Activated CD8-positive, alpha-beta memory T cell treated with anti-CD3 and anti-CD28 coated beads for 24 hours (primary cell): ENCODE measurements around the gene SLC24A4.

Experiments used
- DNase-seq: peaks from one replicate; pipeline ENCODE4 v3.0.0-alpha.2; 2020

Gene SLC24A4

DNA sequence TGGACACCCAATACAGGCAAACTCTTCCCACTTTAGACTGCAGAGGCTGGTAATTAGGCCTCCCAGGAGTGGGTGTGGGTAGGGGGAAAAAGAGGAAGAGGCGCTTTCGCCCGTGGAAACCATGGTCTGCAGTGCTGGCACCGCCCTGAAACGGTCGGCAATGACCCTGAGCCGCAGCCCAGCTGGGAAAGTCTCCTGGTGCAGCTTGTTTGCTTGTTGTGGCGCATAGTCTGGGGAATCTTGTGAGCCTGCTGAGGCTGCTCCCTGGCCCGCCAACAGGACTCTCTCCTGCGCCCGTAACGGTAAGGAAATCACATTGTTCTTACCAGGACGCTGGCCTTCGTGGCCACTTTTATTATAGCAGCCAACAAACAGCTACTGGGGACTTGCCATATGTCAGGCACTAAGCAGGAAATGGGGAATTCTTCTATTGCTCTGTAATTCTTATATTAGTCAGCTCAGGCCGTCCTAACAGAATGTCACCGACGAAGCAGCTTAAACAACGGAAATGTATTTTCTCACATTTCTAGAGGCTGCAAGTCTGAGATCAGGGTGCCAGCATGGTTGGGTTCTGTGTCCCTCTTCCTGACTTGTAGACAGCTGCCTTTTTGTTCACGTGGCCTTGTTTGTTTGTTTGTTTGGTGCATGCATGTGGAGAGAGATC is 138.1 kb downstream of the SLC24A4 start:
- DNase-seq: peak; percentile 57

DNA sequence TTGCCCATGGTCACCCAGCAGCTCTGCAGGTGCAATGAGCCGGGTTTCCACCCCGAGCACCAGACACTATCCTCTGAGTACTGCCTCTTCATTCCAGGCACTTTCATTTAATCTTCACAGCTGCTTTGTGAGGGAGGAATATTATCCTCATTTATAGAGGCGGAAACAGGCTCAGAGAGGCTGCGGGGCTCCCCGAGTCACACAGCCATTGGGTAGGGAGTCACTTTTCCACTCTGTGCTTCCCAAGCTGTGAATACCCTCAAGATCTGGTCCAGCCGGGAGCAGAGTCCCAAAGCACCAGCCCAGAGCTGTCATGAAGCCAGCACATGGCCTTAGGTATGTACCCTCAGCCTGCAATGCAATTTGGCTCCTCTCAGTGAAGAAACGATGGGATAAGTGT is 138.9 kb downstream of the SLC24A4 start:
- peak; percentile 52 for DNase-seq

DNA sequence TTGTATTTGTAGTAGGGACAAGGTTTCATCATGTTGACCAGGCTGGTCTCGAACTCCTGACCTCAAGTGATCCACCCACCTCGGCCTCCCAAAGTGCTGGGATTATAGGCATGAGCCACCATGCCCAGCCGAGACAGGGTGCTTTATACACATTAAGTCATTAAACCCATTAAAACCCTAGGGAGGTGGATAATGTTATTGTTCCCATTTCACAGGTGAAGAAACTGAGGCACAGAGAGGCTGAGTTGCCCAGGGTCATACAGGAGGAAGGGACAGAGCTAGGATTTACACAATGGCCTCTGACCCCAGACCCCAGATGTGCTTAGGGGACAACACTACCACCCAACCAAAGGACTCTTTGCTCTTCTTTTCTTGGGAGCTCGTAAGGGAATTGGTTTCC is 139.6 kb downstream of the SLC24A4 start:
- peak; percentile 52 for DNase-seq

DNA sequence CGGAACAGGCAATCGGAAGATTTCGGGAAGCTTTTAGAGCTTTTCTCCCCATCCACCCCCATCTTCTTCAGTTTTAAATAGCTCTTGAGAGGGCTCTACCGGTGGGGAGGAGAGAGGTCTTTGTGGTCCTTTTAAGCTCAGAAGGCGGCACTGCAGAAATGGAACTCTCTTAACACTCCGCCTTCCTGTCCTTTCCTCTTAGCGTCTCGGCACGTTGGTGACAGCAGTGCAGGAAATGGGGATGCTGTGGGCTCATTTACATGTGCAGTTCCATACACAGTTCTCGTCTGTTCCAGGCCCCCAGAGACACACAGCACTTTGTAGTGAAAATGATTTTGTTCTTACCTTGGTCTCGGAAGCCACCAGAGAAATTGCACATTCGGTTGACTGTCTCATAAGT is 140.2 kb downstream of the SLC24A4 start:
- DNase-seq: peak; percentile 61

DNA sequence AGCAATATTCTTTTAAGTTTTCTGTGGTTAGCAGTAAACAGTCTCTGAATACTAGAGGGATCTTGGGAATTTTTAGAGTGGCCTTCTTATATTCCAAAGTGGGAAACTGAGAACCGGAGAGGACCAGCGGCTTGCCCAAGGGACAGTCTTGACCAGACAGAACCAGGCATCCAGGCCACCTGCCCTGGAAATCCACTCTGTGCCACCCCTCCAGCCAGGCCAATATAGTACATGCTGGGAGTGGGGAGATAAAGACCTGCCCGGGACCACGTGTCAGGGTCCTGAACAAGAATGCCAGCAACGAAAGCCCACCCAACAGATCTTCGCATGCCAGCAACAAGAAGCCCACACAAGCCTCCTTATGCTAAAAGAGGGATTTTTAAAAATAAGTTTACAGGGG is 141.2 kb downstream of the SLC24A4 start:
- DNase-seq: peak; percentile 43

DNA sequence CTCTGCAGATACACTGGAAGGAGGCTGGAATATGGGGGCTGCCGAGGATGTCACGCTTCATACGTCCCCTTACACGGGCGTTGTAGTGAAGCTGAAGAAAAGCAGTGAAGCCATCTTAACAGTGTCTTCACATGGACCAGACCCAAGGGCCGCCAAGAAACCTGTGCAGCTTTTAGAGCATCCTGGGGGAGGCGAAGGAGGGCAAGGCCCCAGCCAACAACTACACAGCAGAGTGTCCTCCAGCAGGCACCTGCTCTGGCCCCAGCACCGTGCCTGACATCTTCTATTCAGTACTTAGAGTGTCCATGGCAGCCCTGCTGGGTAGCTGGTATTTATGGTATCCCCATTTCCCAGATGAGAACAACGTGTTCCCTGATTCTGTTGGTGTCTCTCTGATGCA is 141.8 kb downstream of the SLC24A4 start:
- DNase-seq: peak; percentile 43

DNA sequence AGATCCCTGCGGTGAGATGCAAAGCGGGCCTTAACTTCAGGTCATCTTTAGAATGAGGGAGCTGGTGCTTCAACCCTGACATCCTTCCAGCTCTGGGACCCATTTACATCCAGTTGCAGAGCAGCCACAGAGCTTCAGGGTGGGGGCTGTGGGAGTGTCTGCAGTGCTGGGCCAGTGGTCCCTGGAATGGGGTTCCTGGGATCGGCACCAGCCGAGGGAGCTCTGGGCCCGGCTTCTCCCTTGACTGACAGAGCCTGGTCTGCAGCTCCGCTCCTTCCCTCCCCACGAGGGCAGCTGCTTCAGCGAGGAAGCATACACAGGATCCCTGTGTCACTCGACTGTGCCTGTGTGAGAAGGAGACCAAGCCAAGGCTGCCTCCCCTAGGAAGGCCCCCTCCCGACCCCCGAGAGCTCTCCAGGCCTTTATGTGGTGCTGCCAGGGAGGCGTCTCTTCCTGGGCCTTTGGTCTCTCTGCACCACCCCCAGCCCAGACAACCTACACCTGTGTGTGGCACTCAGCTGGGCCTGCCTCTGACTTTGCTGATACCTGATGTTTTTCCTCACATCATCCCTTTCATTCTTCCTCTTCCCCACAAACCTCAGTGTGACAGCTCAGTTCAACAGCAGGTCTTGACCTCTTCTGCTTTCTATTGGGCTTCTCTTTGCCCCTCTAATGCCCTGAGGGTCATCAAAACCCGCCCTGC is 142.5 kb downstream of the SLC24A4 start:
- DNase-seq: no peak

DNA sequence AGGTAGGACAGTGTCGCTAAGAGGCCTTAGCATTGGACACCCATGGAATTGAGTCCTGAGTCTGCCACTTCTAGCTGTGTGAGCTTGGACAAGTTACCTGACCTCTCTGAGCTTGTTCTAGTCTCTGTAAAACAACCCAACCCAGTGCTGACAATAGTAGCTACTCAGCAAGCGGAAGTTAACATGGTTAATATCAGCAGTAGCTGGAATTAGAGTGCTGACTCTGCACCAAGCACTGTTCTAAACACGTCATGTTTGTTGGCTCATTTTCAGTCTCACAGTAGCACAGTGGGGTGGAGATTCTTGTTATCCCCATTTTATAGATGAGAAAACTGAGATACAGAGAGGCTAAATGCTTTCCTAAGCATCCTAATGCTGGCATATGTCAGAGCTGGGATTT is 143.1 kb downstream of the SLC24A4 start:
- DNase-seq: no peak

DNA sequence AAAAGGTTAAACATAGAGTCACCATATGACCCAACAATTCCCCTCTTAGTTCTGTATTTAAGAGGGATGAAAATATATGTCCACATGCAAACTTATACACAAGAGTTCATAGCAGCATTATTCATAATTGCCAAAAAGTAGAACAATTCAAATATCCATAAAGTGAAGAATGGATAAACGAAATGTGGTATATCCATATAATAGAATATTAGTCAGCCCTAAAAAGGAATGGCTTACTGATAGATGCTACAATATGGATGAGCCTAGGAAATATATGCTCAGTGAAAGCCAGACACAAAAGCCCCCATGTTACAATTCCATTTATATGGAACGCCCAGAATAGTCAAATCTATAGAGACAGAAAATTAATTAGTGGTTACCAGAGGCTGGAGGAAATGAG is 146.6 kb downstream of the SLC24A4 start:
- no peak for DNase-seq

DNA sequence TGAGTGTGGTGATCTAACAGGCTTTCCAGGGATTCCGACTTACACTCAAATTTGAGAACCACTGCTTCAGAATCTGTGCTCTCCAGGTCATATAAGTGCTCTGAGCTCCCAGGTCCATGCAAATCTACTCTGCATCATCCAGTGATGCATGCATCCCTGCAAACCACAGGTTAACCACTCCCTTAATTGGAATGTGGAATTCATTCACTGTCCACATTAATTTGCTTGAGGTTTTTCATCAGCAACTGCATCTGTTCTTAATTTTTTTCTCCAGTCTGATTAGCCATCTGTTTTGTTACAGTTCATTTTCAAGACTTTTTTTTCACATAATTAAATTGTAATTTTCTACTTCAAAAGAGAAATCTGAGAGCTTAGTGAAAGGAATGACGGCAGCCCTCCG is 147.2 kb downstream of the SLC24A4 start:
- no peak for DNase-seq

DNA sequence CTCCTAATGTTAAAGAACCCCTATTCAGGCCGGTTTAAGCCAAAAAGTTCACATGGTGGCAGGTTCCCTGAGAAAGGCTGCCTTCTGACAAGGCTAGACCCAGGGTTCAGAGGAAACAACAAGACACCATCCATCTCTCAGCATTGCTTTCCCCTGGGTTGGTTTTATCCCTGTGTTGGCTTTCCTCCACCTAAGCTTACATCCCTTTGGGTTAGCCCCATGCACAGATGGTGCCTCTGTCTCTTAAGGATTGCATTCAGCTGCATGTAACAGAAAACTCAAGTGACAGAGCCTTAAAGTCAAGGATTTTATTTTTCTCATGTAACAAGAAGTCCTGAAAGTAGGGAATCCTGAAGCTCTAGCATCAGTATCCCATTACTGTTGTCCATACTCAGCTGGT is 147.8 kb downstream of the SLC24A4 start:
- DNase-seq: no peak

DNA sequence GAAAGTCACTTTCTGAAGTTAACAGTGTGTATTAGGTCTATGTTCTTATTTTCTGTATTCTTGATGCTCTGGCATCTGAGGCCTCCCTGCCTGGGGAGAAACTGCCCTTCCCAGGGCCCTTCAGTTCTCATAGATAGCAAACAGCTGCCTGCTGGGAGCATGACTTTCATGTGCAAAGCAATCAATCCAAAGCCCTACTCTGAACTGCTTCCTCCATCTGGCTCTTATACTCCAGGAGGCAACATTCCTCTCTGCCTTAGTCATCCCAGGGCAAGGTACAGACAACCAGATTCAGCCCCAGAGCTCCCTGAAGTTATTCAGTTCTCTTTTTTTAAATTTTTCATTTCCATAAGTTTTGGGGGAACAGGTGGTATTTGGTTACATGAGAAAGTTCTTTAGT is 149.0 kb downstream of the SLC24A4 start:
- no peak for DNase-seq

DNA sequence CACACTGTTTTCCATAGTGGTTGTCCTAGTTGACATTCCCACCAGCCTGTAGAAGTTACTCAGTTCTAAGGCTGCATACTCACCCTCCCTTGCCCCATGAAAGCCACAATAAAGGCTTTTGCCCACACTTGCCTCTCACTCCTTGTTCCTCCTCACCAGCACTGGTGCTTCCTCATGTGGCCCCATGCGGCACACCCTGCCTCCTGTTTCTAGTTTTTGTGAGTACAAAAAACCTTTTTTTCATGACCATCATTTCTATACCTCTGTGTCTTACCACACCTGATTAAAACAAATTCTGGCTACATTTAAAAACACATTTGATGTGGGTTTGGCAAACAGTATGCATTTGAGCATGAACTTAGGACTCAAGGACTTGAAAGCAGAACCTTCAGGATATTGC is 149.9 kb downstream of the SLC24A4 start:
- DNase-seq: peak; percentile 47

DNA sequence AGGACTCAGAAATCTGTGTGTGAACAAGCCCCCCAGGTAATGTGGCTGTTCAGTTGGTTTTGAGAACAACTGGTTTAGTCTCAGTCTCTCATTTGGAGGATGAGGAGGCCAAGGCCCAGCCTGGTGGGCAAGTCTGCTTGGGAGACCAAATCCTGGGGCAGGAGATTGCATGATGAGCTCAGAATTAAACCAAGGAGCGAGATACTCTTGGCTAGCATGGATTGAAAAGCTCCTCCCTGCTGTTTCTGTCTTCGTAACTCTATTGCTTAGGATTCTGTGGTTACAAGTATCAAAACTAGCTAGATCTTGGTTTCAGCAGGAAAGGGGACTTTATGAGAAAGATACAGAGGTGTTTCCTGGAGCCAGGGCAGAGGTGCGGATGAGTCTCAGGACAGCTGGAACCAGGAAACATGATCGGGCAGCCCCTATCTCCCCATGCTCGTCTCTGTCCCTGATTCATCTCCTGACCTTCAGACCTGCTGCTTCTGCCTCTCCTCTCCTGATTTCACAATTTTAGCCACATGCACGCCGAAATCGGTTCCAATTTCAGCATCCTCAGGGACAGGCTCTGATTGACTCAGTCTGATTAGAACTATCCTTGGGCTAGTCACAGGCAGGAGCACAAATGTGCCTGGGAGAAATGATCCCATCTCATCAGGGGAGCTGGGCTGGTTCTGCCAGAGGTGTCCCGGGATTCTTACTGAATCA is 150.4 kb downstream of the SLC24A4 start:
- peak; percentile 47 for DNase-seq

DNA sequence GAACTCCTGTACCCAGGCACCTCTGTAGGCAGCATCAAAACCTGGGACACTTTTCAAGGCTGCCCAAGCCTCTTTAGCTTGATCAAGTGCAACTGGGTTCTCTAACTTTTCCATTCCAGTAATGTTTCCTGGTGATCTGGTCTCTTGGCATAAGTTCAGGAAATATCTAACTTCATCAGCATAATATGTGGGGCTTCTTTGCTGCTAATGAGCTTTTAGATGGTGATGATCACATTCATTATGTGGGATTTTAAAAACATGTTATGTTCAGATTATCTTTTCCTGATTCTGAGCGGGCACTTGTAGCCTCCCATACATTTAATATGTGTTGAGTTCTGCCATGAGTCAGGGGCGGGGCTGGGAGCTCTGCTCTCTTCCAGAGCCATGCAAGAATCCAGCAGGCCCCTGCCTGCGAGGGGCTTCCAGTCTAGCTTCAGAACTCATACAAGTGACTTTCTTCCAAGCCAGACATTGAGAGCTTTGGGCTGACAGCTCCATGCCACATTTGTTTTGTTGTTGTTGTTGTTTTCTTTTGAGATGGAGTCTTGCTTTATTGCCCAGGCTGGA is 151.1 kb downstream of the SLC24A4 start:
- no peak for DNase-seq

DNA sequence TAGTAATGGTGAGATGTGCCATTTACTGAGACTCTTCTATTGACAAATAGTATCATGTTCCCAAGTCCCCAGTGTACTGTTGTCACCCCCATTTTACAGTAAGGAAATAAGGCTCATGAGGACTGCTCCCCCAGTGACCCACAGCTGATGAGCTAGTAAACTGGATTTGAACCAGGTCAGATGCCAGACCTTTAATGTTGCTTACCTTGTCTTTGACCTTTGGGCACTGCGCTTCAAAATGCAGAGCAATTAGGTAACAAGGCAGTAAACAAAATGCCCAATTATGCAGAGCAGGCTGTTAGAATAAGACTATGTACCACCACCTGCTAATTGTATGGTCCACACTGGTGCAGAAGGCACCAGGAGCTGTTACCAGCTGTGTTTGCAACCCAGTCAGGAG is 152.1 kb downstream of the SLC24A4 start:
- no peak for DNase-seq

DNA sequence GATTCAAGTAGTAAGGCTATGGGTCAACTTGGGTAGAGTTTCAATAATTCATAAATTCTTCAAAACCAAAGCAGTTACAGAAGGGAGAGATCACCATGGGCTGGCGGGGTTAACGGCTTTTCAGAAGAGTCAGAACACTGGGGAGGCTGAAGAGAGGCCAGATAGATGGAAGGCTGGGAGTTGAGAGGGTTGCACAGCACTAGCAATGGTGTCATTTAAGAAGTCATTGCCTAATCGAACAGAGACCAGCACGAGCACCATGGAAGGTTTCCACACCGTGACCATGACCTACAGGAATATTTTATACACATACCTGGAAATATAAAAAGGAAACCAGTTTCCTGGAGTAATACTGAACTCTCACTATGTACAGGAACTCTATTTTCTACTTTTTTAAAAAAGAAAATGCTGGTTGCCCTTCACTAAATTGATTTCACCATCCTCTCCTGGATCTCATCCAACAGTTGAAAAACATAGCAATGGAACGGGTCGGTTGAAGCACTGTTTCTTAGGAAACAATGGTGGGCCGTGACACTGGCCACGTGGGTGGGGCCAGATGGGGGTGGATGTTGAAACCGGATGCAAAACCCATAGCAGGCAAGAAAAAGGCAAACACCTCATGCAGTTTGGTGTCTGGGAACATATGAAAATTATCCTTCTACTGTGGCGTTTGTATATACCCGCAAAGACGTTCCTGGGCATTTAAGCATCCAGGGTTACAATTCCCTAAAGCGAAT is 152.7 kb downstream of the SLC24A4 start:
- DNase-seq: peak; percentile 53

DNA sequence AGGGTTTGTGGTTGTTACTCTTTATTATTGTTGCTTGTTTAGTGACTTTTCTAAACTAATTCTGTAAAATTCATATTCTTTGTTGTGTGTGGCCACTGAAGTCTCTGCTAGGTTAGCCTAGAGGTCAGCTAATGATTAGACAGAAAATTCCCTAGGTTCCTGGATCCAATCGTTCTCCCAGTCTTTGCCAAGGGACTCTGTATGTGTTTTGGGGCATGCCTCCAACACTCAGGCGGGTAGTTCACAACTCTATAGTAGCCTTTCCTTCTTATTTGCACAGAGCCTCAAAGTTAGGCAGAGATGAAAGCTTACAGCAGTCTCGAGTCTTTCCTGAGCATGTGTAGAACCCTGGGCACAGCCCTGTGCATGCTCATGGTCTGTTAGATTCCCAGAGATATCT is 157.9 kb downstream of the SLC24A4 start:
- DNase-seq: peak; percentile 26

DNA sequence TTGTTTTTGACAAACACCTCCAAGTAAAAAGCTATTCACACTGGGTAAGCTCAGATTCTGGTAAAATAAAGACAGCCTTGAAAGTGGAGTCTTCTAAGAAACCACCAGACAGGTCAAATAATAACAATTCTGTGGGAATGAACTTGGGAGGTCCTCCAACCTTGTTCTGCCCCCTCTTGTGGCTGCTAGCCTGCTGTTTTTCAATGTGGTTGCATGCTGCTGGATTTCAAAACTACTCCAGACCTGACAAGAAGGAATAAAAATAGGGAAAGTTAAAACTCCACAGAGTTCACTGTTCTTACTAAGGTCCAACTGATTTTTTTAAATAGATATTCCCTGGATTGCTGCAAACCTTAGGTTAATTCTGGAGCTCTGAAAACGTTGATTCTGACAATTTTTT is 158.4 kb downstream of the SLC24A4 start:
- no peak for DNase-seq

DNA sequence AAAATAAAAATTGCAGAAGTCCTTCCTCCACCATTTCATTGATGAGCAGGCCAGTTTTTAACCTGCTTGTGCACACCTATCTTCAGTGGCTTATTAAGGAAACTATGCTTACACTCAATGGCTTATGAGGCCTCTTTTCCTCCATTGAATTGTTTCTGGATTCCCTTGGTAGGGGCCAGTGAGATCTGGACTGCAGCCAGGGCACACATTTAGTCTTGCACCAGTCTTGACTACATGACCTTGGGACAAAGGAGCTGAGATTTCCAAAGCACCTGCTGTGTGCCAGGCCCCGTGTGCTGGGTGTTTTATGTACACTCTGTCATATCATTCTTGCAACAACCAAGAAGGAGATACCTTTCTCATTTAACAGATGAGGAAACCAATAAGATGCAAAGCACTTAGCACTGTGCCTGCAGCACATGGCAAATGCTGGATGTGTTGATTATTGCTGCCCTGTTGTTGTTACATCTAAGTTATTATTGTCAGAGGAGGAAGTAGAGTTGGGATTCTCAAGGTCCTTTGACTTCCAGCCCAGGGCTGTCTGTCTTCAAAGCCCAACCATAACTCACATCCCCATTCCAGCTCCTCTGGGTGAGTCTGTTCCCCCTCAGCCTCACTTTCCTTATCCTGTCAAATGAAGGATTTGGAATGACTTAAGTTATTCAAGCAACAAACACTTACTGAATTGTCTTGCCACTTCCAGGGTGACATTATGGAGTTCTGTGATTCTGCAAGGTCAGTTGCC is 159.0 kb downstream of the SLC24A4 start:
- peak; percentile 35 for DNase-seq

DNA sequence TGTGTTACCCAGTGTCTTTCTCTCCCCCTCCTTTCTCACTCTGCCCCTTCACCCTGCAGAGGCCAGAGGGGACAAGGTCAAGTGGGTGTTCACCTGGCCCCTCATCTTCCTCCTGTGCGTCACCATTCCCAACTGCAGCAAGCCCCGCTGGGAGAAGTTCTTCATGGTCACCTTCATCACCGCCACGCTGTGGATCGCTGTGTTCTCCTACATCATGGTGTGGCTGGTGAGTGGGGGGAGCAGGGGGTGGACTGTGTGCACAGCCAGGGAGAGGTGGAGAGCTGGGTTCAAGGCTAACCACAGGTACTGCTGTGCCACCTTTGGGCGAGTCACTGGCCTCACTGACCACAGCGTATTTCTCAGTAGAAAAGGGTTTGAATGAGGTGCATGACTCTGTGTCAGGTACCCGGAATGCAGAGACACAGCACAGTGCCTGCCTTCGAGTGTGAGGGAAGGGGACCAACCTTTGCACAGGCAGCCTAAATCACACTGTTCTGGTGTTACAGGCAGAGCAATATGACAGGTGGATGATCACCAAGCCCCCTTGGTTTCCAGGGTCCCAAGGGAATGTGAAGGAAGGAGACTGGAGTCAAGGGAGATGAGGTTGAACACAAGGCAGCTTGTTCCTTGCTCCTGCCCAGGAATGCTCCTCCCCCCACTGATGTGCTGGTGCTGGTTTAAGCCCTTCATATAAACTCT is 159.8 kb downstream of the SLC24A4 start:
- peak; percentile 46 for DNase-seq
